ENCODE measurements around the gene MAF.

The MAF gene

GRCh38 chr16:79592186-79592585, 8.4 kb downstream of the MAF start:
- Mint-ChIP-seq H3K27me3 (peaks cover 55 to 75% of the 10 kb centered on the region in 2 donors), H3K4me1 (no peaks in the 10 kb centered on the region), H3K27ac (no peak overlapping the region), H3K36me3 (no peaks in the 10 kb centered on the region), H3K4me3 (no peak overlapping the region), H3K9me3 (no peaks in the 10 kb centered on the region)
- ATAC-seq (replicated peaks) (no peak), DNase-seq (no peak)

GRCh38 chr16:79589601-79590102, 10.9 kb downstream of the MAF start:
- ATAC-seq (replicated peaks) (no peak), DNase-seq (no peak)
- Mint-ChIP-seq H3K9me3 (no peaks in the 10 kb centered on the region), H3K27me3 (peaks cover 46 to 64% of the 10 kb centered on the region in 2 donors), H3K4me1 (no peaks in the 10 kb centered on the region), H3K4me3 (no peak overlapping the region), H3K27ac (no peak overlapping the region), H3K36me3 (no peaks in the 10 kb centered on the region)

GRCh38 chr16:79587897-79588296, 12.6 kb downstream of the MAF start:
- H3K4me1 Mint-ChIP-seq, result no peaks in the 10 kb centered on the region
- H3K4me3 Mint-ChIP-seq, result no peak overlapping the region
- H3K27ac Mint-ChIP-seq, result no peak overlapping the region
- peaks cover 42 to 65% of the 10 kb centered on the region in 2 donors for H3K27me3 Mint-ChIP-seq
- DNase-seq, result no peak
- no peak for ATAC-seq (replicated peaks)
- H3K36me3 Mint-ChIP-seq, result no peaks in the 10 kb centered on the region
- H3K9me3 Mint-ChIP-seq, result no peaks in the 10 kb centered on the region

GRCh38 chr16:79587296-79587695, 13.2 kb downstream of the MAF start:
- Mint-ChIP-seq H3K4me3 (no peak overlapping the region), H3K27me3 (peaks cover 39 to 65% of the 10 kb centered on the region in 2 donors), H3K9me3 (no peaks in the 10 kb centered on the region), H3K36me3 (no peaks in the 10 kb centered on the region), H3K27ac (no peak overlapping the region), H3K4me1 (no peaks in the 10 kb centered on the region)
- ATAC-seq (replicated peaks) (no peak), DNase-seq (no peak)

- ATAC-seq (replicated peaks), result no peak
- no peaks in the 10 kb centered on the region for H3K9me3 Mint-ChIP-seq
- peaks cover 30 to 66% of the 10 kb centered on the region in 2 donors for H3K27me3 Mint-ChIP-seq
- H3K4me3 Mint-ChIP-seq, result no peak overlapping the region
- no peak for DNase-seq
- H3K4me1 Mint-ChIP-seq, result no peaks in the 10 kb centered on the region
- no peak overlapping the region for H3K27ac Mint-ChIP-seq
- no peaks in the 10 kb centered on the region for H3K36me3 Mint-ChIP-seq
Measured at GRCh38 chr16:79582789-79583188, 17.7 kb downstream of the MAF start.

- no peak overlapping the region for H3K27ac Mint-ChIP-seq
- no peaks in the 10 kb centered on the region for H3K36me3 Mint-ChIP-seq
- no peaks in the 10 kb centered on the region for H3K9me3 Mint-ChIP-seq
- no peak overlapping the region for H3K4me3 Mint-ChIP-seq
- H3K4me1 Mint-ChIP-seq, result no peaks in the 10 kb centered on the region
- DNase-seq (no peak), ATAC-seq (replicated peaks) (no peak)
- peaks cover 22 to 70% of the 10 kb centered on the region in 2 donors for H3K27me3 Mint-ChIP-seq
Measured at GRCh38 chr16:79580453-79581191, 19.9 kb downstream of the MAF start.

- DNase-seq (no peak), ATAC-seq (replicated peaks) (no peak)
- no peaks in the 10 kb centered on the region for H3K9me3 Mint-ChIP-seq
- peaks cover 0 to 2% of the 10 kb centered on the region in 2 donors for H3K4me1 Mint-ChIP-seq
- H3K36me3 Mint-ChIP-seq, result no peaks in the 10 kb centered on the region
- H3K27ac Mint-ChIP-seq, result no peak overlapping the region
- H3K27me3 Mint-ChIP-seq, result peaks cover 37 to 71% of the 10 kb centered on the region in 2 donors
- H3K4me3 Mint-ChIP-seq, result no peak overlapping the region
Measured at GRCh38 chr16:79576602-79577001, 23.9 kb downstream of the MAF start.

- Mint-ChIP-seq H3K27ac (no peak overlapping the region), H3K4me1 (peaks cover 2 to 5% of the 10 kb centered on the region in 2 donors), H3K9me3 (no peaks in the 10 kb centered on the region), H3K4me3 (no peak overlapping the region), H3K36me3 (no peaks in the 10 kb centered on the region), H3K27me3 (peaks cover 36 to 56% of the 10 kb centered on the region in 2 donors)
- no peak for DNase-seq
- no peak for ATAC-seq (replicated peaks)
Measured at GRCh38 chr16:79573884-79574283, 26.7 kb downstream of the MAF start.

GRCh38 chr16:79573071-79573470, 27.5 kb downstream of the MAF start:
- DNase-seq (no peak), ATAC-seq (replicated peaks) (no peak)
- Mint-ChIP-seq H3K27me3 (peaks cover 35 to 54% of the 10 kb centered on the region in 2 donors), H3K27ac (no peak overlapping the region), H3K4me1 (peaks cover 2 to 5% of the 10 kb centered on the region in 2 donors), H3K36me3 (no peaks in the 10 kb centered on the region), H3K4me3 (no peak overlapping the region), H3K9me3 (no peaks in the 10 kb centered on the region)

GRCh38 chr16:79571903-79572535, 28.5 kb downstream of the MAF start:
- peaks cover 35 to 44% of the 10 kb centered on the region in 2 donors for H3K27me3 Mint-ChIP-seq
- no peak for ATAC-seq (replicated peaks)
- H3K36me3 Mint-ChIP-seq, result no peaks in the 10 kb centered on the region
- H3K9me3 Mint-ChIP-seq, result no peaks in the 10 kb centered on the region
- no peak for DNase-seq
- peaks cover 2 to 5% of the 10 kb centered on the region in 2 donors for H3K4me1 Mint-ChIP-seq
- no peak overlapping the region for H3K27ac Mint-ChIP-seq
- no peak overlapping the region for H3K4me3 Mint-ChIP-seq

GRCh38 chr16:79571065-79571902, 29.3 kb downstream of the MAF start:
- DNase-seq (no peak), ATAC-seq (replicated peaks) (no peak)
- Mint-ChIP-seq H3K4me3 (no peak overlapping the region), H3K27me3 (peaks cover 36 to 43% of the 10 kb centered on the region in 2 donors), H3K9me3 (no peaks in the 10 kb centered on the region), H3K36me3 (no peaks in the 10 kb centered on the region), H3K4me1 (peaks cover 2 to 5% of the 10 kb centered on the region in 2 donors), H3K27ac (no peak overlapping the region)

GRCh38 chr16:79564671-79565107, 35.8 kb downstream of the MAF start:
- Mint-ChIP-seq H3K27me3 (peaks cover 28 to 37% of the 10 kb centered on the region in 2 donors), H3K4me1 (no peaks in the 10 kb centered on the region), H3K36me3 (no peaks in the 10 kb centered on the region), H3K27ac (no peak overlapping the region), H3K9me3 (peaks cover 0 to 2% of the 10 kb centered on the region in 2 donors), H3K4me3 (no peak overlapping the region)
- DNase-seq, result no peak
- ATAC-seq (replicated peaks), result no peak

- Mint-ChIP-seq H3K36me3 (no peaks in the 10 kb centered on the region), H3K4me1 (no peaks in the 10 kb centered on the region), H3K4me3 (no peak overlapping the region), H3K27ac (no peak overlapping the region), H3K27me3 (peaks cover 30 to 36% of the 10 kb centered on the region in 2 donors), H3K9me3 (peaks cover 0 to 2% of the 10 kb centered on the region in 2 donors)
- no peak for DNase-seq
- no peak for ATAC-seq (replicated peaks)
Measured at GRCh38 chr16:79563921-79564320, 36.6 kb downstream of the MAF start.

- H3K4me1 Mint-ChIP-seq, result no peaks in the 10 kb centered on the region
- peaks cover 0 to 2% of the 10 kb centered on the region in 2 donors for H3K9me3 Mint-ChIP-seq
- DNase-seq, result no peak
- H3K36me3 Mint-ChIP-seq, result no peaks in the 10 kb centered on the region
- no peak overlapping the region for H3K27ac Mint-ChIP-seq
- H3K4me3 Mint-ChIP-seq, result no peak overlapping the region
- no peak for ATAC-seq (replicated peaks)
- peaks cover 39 to 43% of the 10 kb centered on the region in 2 donors for H3K27me3 Mint-ChIP-seq
Measured at GRCh38 chr16:79562166-79562823, 38.2 kb downstream of the MAF start.
